IMR-90 (cell line): ENCODE data around the gene ANKRD42. TPM values are rescaled to one million over a fixed set of nuclear protein-coding genes. Genes with fewer than 3 reads are reported as not detected.

ENCODE experiments used
- ATAC-seq: fragments of 200-7000 bp; cut with Tn5 transposase; 2 replicates; pipeline ENCODE4 v1.9.1; 2020; ENCODE audit warnings: low read depth, mild to moderate bottlenecking, moderate library complexity
- BruUV-seq: library from RNA; stranded (reverse); fragments of 400-500 nt; replicated peaks from 2 replicates; lab custom pipeline; 2021; lab: Mats Ljungman, UMichigan
- CTCF ChIA-PET: fragments of 300-600 bp; formaldehyde crosslinking; extraction: SDS; loops from one replicate; lab custom pipeline; 2021; ENCODE audit warnings: antibody characterized with exemption; lab: Yijun Ruan, JAX
- POLR2A ChIA-PET: fragments of 300-600 bp; sonication (Branson Sonifier 250); formaldehyde crosslinking; loops from one replicate; lab custom pipeline; 2022; ENCODE audit warnings: antibody characterized with exemption; ENCODE audit not compliant: unreplicated experiment; lab: Charles Lee
- DNase-seq: peaks from one replicate; pipeline ENCODE4 v3.0.0; 2013
- H2AFZ ChIP-seq: replicated peaks from 2 replicates; pipeline ENCODE3; 2013; ENCODE audit warnings: low read length, mild to moderate bottlenecking; ENCODE audit not compliant: poor library complexity
- H2AK5ac ChIP-seq: 2 replicates; pipeline ENCODE4 v1.6.1; 2013; ENCODE audit warnings: low read depth, low read length, inconsistent platforms
- H2AK9ac ChIP-seq: replicated peaks from 2 replicates; pipeline ENCODE3; 2013; ENCODE audit warnings: mild to moderate bottlenecking, low read depth, low read length, moderate library complexity; ENCODE audit not compliant: poor library complexity
- H2BK120ac ChIP-seq: 2 replicates; pipeline ENCODE4 v1.6.1; 2013; ENCODE audit warnings: low read depth, low read length, inconsistent platforms
- H2BK15ac ChIP-seq: 3 replicates; pipeline ENCODE4 v1.6.1; 2013; ENCODE audit warnings: low read depth, low read length, inconsistent platforms
- H2BK20ac ChIP-seq: 2 replicates; pipeline ENCODE4 v1.6.1; 2013; ENCODE audit warnings: low read depth, mild to moderate bottlenecking, inconsistent platforms, low read length, moderate library complexity
- H2BK5ac ChIP-seq: 2 replicates; pipeline ENCODE4 v1.6.1; 2013; ENCODE audit warnings: mild to moderate bottlenecking, low read depth, low read length, inconsistent platforms; ENCODE audit not compliant: poor library complexity, severe bottlenecking
- H3K14ac ChIP-seq: replicated peaks from 2 replicates; pipeline ENCODE4 v1.6.1; 2013; ENCODE audit warnings: low read depth, low read length, inconsistent platforms
- H3K18ac ChIP-seq: 2 replicates; pipeline ENCODE4 v1.6.1; 2013; ENCODE audit warnings: low read depth, low read length, control low read depth
- H3K23ac ChIP-seq: 2 replicates; pipeline ENCODE4 v1.6.1; 2013; ENCODE audit warnings: low read depth, low read length, inconsistent platforms
- H3K27ac ChIP-seq: 2 replicates; pipeline ENCODE4 v1.5.1; 2013; ENCODE audit warnings: mild to moderate bottlenecking, control low read depth, low read length; ENCODE audit not compliant: insufficient read depth
- H3K27me3 ChIP-seq: 2 replicates; pipeline ENCODE4 v1.6.1; 2013; ENCODE audit warnings: low read length; ENCODE audit not compliant: control insufficient read depth, insufficient read depth
- H3K36me3 ChIP-seq: 2 replicates; pipeline ENCODE4 v1.6.1; 2013; ENCODE audit warnings: low read length, mixed read lengths; ENCODE audit not compliant: control insufficient read depth, insufficient read depth
- H3K4ac ChIP-seq: 2 replicates; pipeline ENCODE4 v1.6.1; 2013; ENCODE audit warnings: low read depth, low read length, inconsistent platforms
- H3K4me1 ChIP-seq: 2 replicates; pipeline ENCODE4 v1.6.1; 2013; ENCODE audit warnings: low read length, mixed read lengths; ENCODE audit not compliant: control insufficient read depth, insufficient read depth
- H3K4me2 ChIP-seq: 2 replicates; pipeline ENCODE4 v1.6.1; 2013; ENCODE audit warnings: low read depth, mild to moderate bottlenecking, control low read depth, low read length, moderate library complexity
- H3K4me3 ChIP-seq: 2 replicates; pipeline ENCODE4 v1.5.1; 2013; ENCODE audit warnings: low read depth, mild to moderate bottlenecking, control low read depth, low read length, moderate library complexity; ENCODE audit not compliant: insufficient read depth
- H3K56ac ChIP-seq: 2 replicates; pipeline ENCODE4 v1.6.1; 2013; ENCODE audit warnings: low read length, inconsistent platforms; ENCODE audit not compliant: insufficient read depth; ENCODE audit errors: extremely low read depth
- H3K79me1 ChIP-seq, 2 experiments: 2 replicates each; pipeline ENCODE4 v1.6.1; 2013; ENCODE audit warnings: low read length in 2 of 2, inconsistent platforms in 1 of 2, low read depth in 1 of 2
- H3K9ac ChIP-seq: 2 replicates; pipeline ENCODE4 v1.6.1; 2013; ENCODE audit warnings: low read depth, low read length, control low read depth
- H3K9me1 ChIP-seq: 2 replicates; pipeline ENCODE4 v1.6.1; 2013; ENCODE audit warnings: low read length, inconsistent platforms; ENCODE audit not compliant: insufficient read depth
- H3K9me3 ChIP-seq: 2 replicates; pipeline ENCODE4 v1.6.1; 2013; ENCODE audit warnings: low read length; ENCODE audit not compliant: control insufficient read depth, insufficient read depth
- H4K20me1 ChIP-seq: 2 replicates; pipeline ENCODE4 v1.6.1; 2013; ENCODE audit warnings: low read length, inconsistent platforms; ENCODE audit not compliant: insufficient read depth
- H4K5ac ChIP-seq: 2 replicates; pipeline ENCODE4 v1.6.1; 2013; ENCODE audit warnings: mild to moderate bottlenecking, low read depth, low read length, control low read depth
- H4K8ac ChIP-seq, 2 experiments: 2 replicates each; pipeline ENCODE4 v1.6.1; 2013; ENCODE audit warnings: low read depth in 2 of 2, low read length in 2 of 2, control low read depth in 1 of 2, inconsistent platforms in 1 of 2
- H4K91ac ChIP-seq: 2 replicates; pipeline ENCODE4 v1.6.1; 2013; ENCODE audit warnings: low read depth, low read length, inconsistent platforms; ENCODE audit not compliant: insufficient read depth
- CEBPB ChIP-seq: IDR thresholded peaks from 2 replicates; pipeline ENCODE4 v1.6.1; 2012; ENCODE audit warnings: low read depth, low read length, improper control_type of control experiment
- FOS ChIP-seq: fragments of 150-350 bp; IDR thresholded peaks from 2 replicates; pipeline ENCODE4 v1.6.1; 2016; ENCODE audit warnings: low read depth, low read length
- RFX5 ChIP-seq: IDR thresholded peaks from 2 replicates; pipeline ENCODE4 v1.8.0; 2012; ENCODE audit warnings: low read depth, mild to moderate bottlenecking, low read length, moderate library complexity
- dilution Hi-C: fragments of 300-500 bp; cut with HindIII; formaldehyde crosslinking; loops from one replicate; pipeline ENCODE4 v1.14.3; 2018; ENCODE audit warnings: low sequenced_read_pairs; ENCODE audit not compliant: unreplicated experiment
- in situ Hi-C: fragments of 300-500 bp; cut with MboI; formaldehyde crosslinking; loops from 3 replicates; pipeline ENCODE4 v1.14.3; 2019; ENCODE audit warnings: low sequenced_read_pairs, inconsistent platforms, mixed read lengths
- intact Hi-C: fragments of 100-400 bp; cut with micrococcal nuclease; formaldehyde crosslinking; loops from 2 replicates; pipeline ENCODE4 v1.10.0; 2022
- polyA plus RNA-seq, 3 experiments: library from polyadenylated mRNA; depleted of rRNA; stranded (reverse); fragments of >200 nt; gene quantifications; 2 replicates each; pipeline ENCODE4 v1.2.3, GENCODE V29; 2012; ENCODE audit warnings: low replicate concordance in 1 of 3
- total RNA-seq: library from RNA; depleted of rRNA; stranded (reverse); fragments of >200 nt; gene quantifications from 2 replicates; pipeline ENCODE4 v1.2.3, GENCODE V29; 2012

Gene ANKRD42
- total and polyA plus RNA-seq, 2 of the 4 experiments (the other 2 are of a cell fraction): 5.2 to 5.6 TPM

DNA sequence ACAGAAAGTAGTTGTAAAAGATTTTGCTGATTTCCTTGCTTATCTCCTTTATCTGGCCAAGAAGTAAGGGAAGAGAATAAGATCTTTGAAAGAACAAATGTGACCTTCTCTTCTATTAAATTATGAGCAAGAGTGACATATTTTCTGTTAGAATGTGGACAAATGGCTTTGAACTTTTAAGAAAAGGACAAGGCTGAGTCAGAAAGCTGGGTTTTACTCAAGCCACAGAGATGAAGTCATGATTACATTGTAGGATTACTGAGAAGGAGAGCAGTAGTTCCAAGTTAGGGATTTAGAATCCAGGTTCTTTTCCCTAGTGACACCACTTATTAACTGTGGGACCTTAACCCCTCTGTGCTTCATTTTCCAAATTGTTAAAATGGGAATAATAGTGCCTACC is 79.1 kb downstream of the ANKRD42 start:
- Histone ChIP-seq H3K56ac (no peak overlapping the region), H3K14ac (no peak overlapping the region), H3K79me1 (peaks cover 6 to 7% of the 10 kb centered on the region in 2 experiments; a peak in 1 of 4 replicates), H2AK9ac (no peak overlapping the region), H3K4me3 (no peak overlapping the region), H3K36me3 (peaks cover 14% of the 10 kb centered on the region), H2BK5ac (peak overlapping the region; percentile 46), H3K9ac (no peak overlapping the region), H2AK5ac (no peak overlapping the region), H3K9me3 (no peaks in the 10 kb centered on the region), H3K27ac (no peak overlapping the region), H4K8ac (no peak overlapping the region), H3K18ac (peak overlapping the region; percentile 59; the same call in 1 of the 2 replicates), H2BK20ac (no peak overlapping the region), H3K23ac (no peak overlapping the region), H3K9me1 (no peaks in the 10 kb centered on the region), H3K27me3 (no peaks in the 10 kb centered on the region), H4K20me1 (no peaks in the 10 kb centered on the region; the same call in 1 of the 2 replicates), H2BK120ac (no peak overlapping the region), H3K4me1 (peaks cover 2% of the 10 kb centered on the region; the same call in 1 of the 2 replicates), H3K4me2 (peak overlapping the region; percentile 84; the same call in 1 of the 2 replicates), H2BK15ac (no peak overlapping the region), H3K4ac (no peak overlapping the region), H2AFZ (no peak overlapping the region), H4K5ac (no peak overlapping the region), H4K91ac (no peak overlapping the region; the same call in 1 of the 2 replicates)
- ChIA-PET CTCF (no interaction called here), POLR2A (no interaction called here)
- ATAC-seq (peak; percentile 93), DNase-seq (peak; percentile 82)
- intact Hi-C loops (no loop called here), in situ Hi-C loops (no loop called here), dilution Hi-C loops (no loop called here)
- no TSS peak for BruUV-seq
- TF ChIP-seq FOS (peak; percentile 58), RFX5 (no peak), CEBPB (peak; percentile 42; the same call in 1 of the 2 replicates)
